ENCODE results near the gene ZNF581. TPM values are rescaled to one million over a fixed set of nuclear protein-coding genes. Genes with fewer than 3 reads are reported as not detected.

Gene ZNF581
- polyA plus RNA-seq, 1 donor = 30.1 TPM

- DNase-seq (ENCODE audit: low read depth) = no peak
These were observed 5.3 kb downstream of the ZNF581 start for GRCh38 chr19:55648585-55649267.

- no peak for DNase-seq (ENCODE audit: low read depth)
These were observed 6.0 kb downstream of the ZNF581 start for GRCh38 chr19:55649268-55650125.

- no peak for DNase-seq (ENCODE audit: low read depth)
These were observed 6.7 kb downstream of the ZNF581 start for GRCh38 chr19:55650126-55650557.

- DNase-seq (ENCODE audit: low read depth) = no peak
These were observed 7.3 kb downstream of the ZNF581 start for GRCh38 chr19:55650602-55651230.

GRCh38 chr19:55651236-55651635 is 7.8 kb downstream of the ZNF581 start:
- no peak for DNase-seq (ENCODE audit: low read depth)

GRCh38 chr19:55652311-55653128 is 9.1 kb downstream of the ZNF581 start:
- no peak for DNase-seq (ENCODE audit: low read depth)

- peak; percentile 99 for DNase-seq (ENCODE audit: low read depth)
These were observed 10.3 kb downstream of the ZNF581 start for GRCh38 chr19:55653651-55654322.

- peak; percentile 99 for DNase-seq (ENCODE audit: low read depth)
These were observed 10.9 kb downstream of the ZNF581 start for GRCh38 chr19:55654323-55654867.

- no peak for DNase-seq (ENCODE audit: low read depth)
These were observed 11.6 kb downstream of the ZNF581 start, which contains the start of gene U2AF2 for GRCh38 chr19:55654868-55655647. Gene U2AF2, plus strand, starts transcription at chr19:55655035. Its CDS starts 70 bp downstream, at chr19:55655105.

GRCh38 chr19:55655648-55656040 is 12.2 kb downstream of the ZNF581 start:
- DNase-seq (ENCODE audit: low read depth) = no peak

- no peak for DNase-seq (ENCODE audit: low read depth)
These were observed 13.1 kb downstream of the ZNF581 start for GRCh38 chr19:55656552-55656951.

GRCh38 chr19:55656988-55657747 is 13.7 kb downstream of the ZNF581 start:
- DNase-seq (ENCODE audit: low read depth) = no peak

- DNase-seq (ENCODE audit: low read depth) = no peak
These were observed 15.5 kb downstream of the ZNF581 start for GRCh38 chr19:55658846-55659459.

- no peak for DNase-seq (ENCODE audit: low read depth)
These were observed 16.4 kb downstream of the ZNF581 start for GRCh38 chr19:55659822-55660221.

- no peak for DNase-seq (ENCODE audit: low read depth)
These were observed 17.0 kb downstream of the ZNF581 start for GRCh38 chr19:55660404-55660803.

GRCh38 chr19:55660991-55661390 is 17.5 kb downstream of the ZNF581 start:
- no peak for DNase-seq (ENCODE audit: low read depth)

- no peak for DNase-seq (ENCODE audit: low read depth)
These were observed 18.4 kb downstream of the ZNF581 start for GRCh38 chr19:55661826-55662225.

GRCh38 chr19:55663846-55664536 is 20.5 kb downstream of the ZNF581 start:
- DNase-seq (ENCODE audit: low read depth) = no peak

Measured in forelimb muscle (tissue), 1 donor.